Thoracic aorta (tissue), 2 donors: ENCODE data around the gene SLC34A1. TPM values are rescaled to one million over a fixed set of nuclear protein-coding genes. Genes with fewer than 3 reads are reported as not detected.

Experiments
- ATAC-seq: fragments of 150-250 bp; one replicate; pipeline ENCODE4 v1.8.0; 2017; ENCODE audit warnings: low read depth; ENCODE audit not compliant: insufficient number of reproducible peaks, low FRiP score
- DNase-seq: peaks from one replicate; pipeline ENCODE4 v3.0.0-alpha.2; 2020; ENCODE audit warnings: low spot score
- H3K27ac ChIP-seq, 2 donors: fragments of 200-600 bp; sonication (generic); 1 replicate in 1 of 2; 2 replicates in 1 of 2; pipeline ENCODE4 v1.5.1; 2016; ENCODE audit warnings: mild to moderate bottlenecking in 2 of 2, moderate library complexity in 2 of 2
- H3K27me3 ChIP-seq: fragments of 200-600 bp; sonication (generic); replicated peaks from 2 replicates; pipeline ENCODE4 v1.6.0; 2016; ENCODE audit warnings: mild to moderate bottlenecking; ENCODE audit not compliant: insufficient read depth
- H3K36me3 ChIP-seq: fragments of 200-600 bp; sonication (generic); one replicate; pipeline ENCODE4 v1.5.1; 2016
- H3K4me1 ChIP-seq, 2 donors: fragments of 200-600 bp; sonication (generic); 1 replicate in 1 of 2; 2 replicates in 1 of 2; pipeline versions ENCODE4 v1.5.1 to v1.6.0; 2016; ENCODE audit warnings: low read depth in 2 of 2, mild to moderate bottlenecking in 1 of 2; ENCODE audit not compliant: control insufficient read depth in 1 of 2
- H3K4me3 ChIP-seq: fragments of 200-600 bp; sonication (generic); 2 replicates; pipeline ENCODE4 v1.5.1; 2016; ENCODE audit warnings: mild to moderate bottlenecking
- H3K9me3 ChIP-seq: fragments of 200-600 bp; sonication (generic); 2 replicates; pipeline ENCODE4 v1.5.1; 2016
- total RNA-seq, 2 donors: library from RNA; depleted of rRNA; stranded (reverse); fragments of >200 nt; gene quantifications; one replicate each; pipeline versions ENCODE4 v1.1.0 to v1.2.3, GENCODE V29; 2016
- TF ChIP-seq, protein P1 (sequence below): fragments of 200-600 bp; sonication (generic); IDR thresholded peaks from one replicate; pipeline ENCODE4 v1.5.1; 2019; ENCODE audit warnings: antibody characterized with exemption

The SLC34A1 gene
- total RNA-seq, 2 donors from 2014 or later, result not detected

DNA sequence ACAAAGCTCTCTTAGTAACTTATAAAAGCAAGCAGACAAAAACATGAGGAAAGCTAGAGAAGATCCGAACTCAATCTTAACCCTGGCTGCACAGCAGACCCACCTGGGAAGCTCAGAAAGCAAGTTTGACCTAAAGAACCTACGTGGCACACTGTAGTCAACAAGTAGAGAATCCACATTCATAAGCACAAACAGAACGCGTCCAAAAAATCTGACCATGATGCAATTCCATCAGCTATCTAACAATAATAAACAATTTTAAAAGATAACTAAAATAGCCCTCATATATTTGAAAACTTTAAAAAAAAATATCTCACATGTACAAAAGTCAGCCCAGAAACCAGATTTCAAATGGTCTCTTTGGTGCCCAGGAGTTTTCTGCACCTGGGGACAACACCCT lies 37.4 kb upstream of the SLC34A1 start:
- TF ChIP-seq, protein P1, sequence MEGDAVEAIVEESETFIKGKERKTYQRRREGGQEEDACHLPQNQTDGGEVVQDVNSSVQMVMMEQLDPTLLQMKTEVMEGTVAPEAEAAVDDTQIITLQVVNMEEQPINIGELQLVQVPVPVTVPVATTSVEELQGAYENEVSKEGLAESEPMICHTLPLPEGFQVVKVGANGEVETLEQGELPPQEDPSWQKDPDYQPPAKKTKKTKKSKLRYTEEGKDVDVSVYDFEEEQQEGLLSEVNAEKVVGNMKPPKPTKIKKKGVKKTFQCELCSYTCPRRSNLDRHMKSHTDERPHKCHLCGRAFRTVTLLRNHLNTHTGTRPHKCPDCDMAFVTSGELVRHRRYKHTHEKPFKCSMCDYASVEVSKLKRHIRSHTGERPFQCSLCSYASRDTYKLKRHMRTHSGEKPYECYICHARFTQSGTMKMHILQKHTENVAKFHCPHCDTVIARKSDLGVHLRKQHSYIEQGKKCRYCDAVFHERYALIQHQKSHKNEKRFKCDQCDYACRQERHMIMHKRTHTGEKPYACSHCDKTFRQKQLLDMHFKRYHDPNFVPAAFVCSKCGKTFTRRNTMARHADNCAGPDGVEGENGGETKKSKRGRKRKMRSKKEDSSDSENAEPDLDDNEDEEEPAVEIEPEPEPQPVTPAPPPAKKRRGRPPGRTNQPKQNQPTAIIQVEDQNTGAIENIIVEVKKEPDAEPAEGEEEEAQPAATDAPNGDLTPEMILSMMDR, result no peak

DNA sequence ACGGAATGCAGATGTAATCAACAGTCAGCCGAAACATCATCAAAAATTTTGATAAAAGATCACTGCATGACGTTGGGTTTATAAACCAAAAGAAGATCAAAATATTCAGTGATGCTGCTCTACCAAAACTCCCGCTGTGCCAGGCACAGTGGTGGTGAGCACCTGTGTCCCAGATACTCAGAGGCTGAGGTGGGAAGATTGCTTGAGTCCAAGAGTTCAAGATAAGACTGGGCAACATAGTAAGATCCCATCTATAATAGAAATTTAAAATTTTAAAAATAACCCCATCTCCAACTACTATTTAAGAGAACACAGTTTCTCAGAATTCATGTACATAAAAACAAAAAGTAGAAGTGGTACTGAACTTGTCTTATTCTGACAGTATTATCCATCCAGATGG lies 36.5 kb upstream of the SLC34A1 start:
- Histone ChIP-seq H3K4me1 (peaks cover 18 to 46% of the 10 kb centered on the region in 2 donors), H3K36me3 (peaks cover 5% of the 10 kb centered on the region), H3K9me3 (no peaks in the 10 kb centered on the region), H3K27me3 (no peaks in the 10 kb centered on the region), H3K4me3 (no peak overlapping the region), H3K27ac (no peak overlapping the region)
- ATAC-seq, result no peak
- DNase-seq, result no peak
- TF ChIP-seq, protein P1, result no peak

More for the DNA sequence above, 37.4 kb upstream of the SLC34A1 start:
- Histone ChIP-seq H3K27me3 (no peaks in the 10 kb centered on the region), H3K4me1 (peaks cover 18 to 43% of the 10 kb centered on the region in 2 donors), H3K4me3 (no peak overlapping the region), H3K9me3 (no peaks in the 10 kb centered on the region), H3K36me3 (peaks cover 6% of the 10 kb centered on the region), H3K27ac (no peak overlapping the region)
- no peak for ATAC-seq
- no peak for DNase-seq

DNA sequence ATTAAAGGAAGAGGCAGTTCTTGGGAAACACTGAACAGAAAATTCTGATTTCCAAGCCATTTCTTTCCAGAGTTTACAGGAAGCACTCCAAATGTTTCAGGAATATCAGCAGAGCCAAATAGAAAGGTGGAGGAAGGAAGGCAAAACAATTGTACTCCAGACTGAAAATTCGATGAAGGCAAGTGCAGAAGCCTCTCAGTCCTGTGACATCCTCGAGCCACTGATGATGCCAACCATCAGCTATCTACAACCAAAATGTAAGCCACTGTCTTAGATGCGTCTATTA lies 34.9 kb upstream of the SLC34A1 start:
- no peak for DNase-seq
- H3K27me3 ChIP-seq, result no peaks in the 10 kb centered on the region
- H3K4me1 ChIP-seq, result peaks cover 18 to 46% of the 10 kb centered on the region in 2 donors
- H3K9me3 ChIP-seq, result no peaks in the 10 kb centered on the region
- no peak overlapping the region for H3K4me3 ChIP-seq
- no peak overlapping the region for H3K27ac ChIP-seq
- peaks cover 5% of the 10 kb centered on the region for H3K36me3 ChIP-seq
- ATAC-seq, result no peak
- TF ChIP-seq, protein P1, result no peak

DNA sequence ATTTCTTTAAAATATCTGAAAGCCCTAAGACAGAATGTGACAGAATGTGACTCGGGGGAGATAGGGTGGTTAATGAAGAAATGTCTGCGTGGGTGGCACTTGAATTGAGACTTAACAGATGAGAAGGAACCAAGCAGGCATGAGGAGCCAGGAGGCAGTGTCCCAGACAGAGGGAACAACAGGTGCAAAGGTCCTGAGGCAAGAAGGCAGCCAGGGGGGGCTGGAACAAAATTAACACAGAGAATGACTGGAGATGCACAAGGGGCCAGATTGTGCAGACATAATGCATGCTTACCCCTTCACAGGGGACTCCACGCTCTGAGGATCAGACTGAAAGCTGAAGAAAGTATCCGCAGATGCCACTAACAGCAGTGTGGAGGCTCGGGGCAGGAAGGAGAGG lies 34.5 kb upstream of the SLC34A1 start:
- Histone ChIP-seq H3K4me1 (peaks cover 18 to 46% of the 10 kb centered on the region in 2 donors), H3K27me3 (no peaks in the 10 kb centered on the region), H3K36me3 (peaks cover 5% of the 10 kb centered on the region), H3K27ac (no peak overlapping the region), H3K9me3 (no peaks in the 10 kb centered on the region), H3K4me3 (no peak overlapping the region)
- TF ChIP-seq, protein P1, result no peak
- no peak for ATAC-seq
- DNase-seq, result no peak

DNA sequence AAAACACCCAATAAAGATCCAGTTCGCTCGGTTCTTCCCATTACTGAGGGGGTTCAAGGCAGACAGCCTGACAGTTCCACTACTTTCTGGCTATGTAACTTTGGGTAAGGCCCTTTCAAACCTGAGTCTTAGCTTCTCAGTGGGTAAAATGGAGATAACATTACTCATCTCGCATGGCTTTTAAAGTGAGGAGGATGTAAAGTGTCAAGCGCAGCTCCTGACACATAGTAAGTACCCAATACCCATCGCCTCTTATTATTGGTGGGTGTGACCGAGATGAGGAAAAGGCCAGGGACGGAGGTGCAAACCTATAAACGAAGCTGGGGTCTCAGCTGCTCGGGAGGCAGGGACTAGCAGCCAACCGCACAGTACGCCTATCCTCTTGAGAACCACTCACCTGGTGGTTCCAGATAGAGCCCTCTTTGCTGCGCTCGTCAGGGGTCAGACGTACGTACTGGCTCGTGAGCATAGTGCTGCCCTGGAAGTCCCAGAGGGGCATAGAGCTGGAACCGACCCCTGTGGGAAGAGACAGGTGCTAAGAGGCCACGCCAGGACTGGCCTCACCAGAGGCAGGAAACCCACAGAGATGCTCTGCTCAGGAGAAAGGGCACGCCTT lies 33.4 kb upstream of the SLC34A1 start:
- Histone ChIP-seq H3K9me3 (no peaks in the 10 kb centered on the region), H3K36me3 (peaks cover 5% of the 10 kb centered on the region), H3K27ac (peak overlapping the region; percentile 90 to 94), H3K4me1 (peaks cover 18 to 46% of the 10 kb centered on the region in 2 donors), H3K4me3 (peak overlapping the region; percentile 82), H3K27me3 (no peaks in the 10 kb centered on the region)
- ATAC-seq (no peak), DNase-seq (no peak)
- TF ChIP-seq, protein P1, result no peak
